Right kidney (tissue), 1 donor: ENCODE data around the gene SPG7.

Source experiments
- DNase-seq: peaks from one replicate; pipeline ENCODE4 v3.0.0-alpha.2; 2016

SPG7 gene

GRCh38 chr16:89546781-89547180 is 38.6 kb downstream of the SPG7 start:
- DNase-seq = no peak

GRCh38 chr16:89547291-89547690 is 39.1 kb downstream of the SPG7 start:
- no peak for DNase-seq

- no peak for DNase-seq
Measured at GRCh38 chr16:89547860-89548259, 39.7 kb downstream of the SPG7 start.

GRCh38 chr16:89548344-89549006 is 40.3 kb downstream of the SPG7 start:
- DNase-seq = no peak

- DNase-seq = no peak
Measured at GRCh38 chr16:89549007-89549700, 41.0 kb downstream of the SPG7 start.

GRCh38 chr16:89550421-89551007 is 42.3 kb downstream of the SPG7 start:
- no peak for DNase-seq

GRCh38 chr16:89552329-89552728 is 44.1 kb downstream of the SPG7 start:
- no peak for DNase-seq

GRCh38 chr16:89552913-89553312 is 44.7 kb downstream of the SPG7 start:
- no peak for DNase-seq

- no peak for DNase-seq
Measured at GRCh38 chr16:89553733-89554132, 45.5 kb downstream of the SPG7 start.

GRCh38 chr16:89554343-89554742 is 46.1 kb downstream of the SPG7 start:
- no peak for DNase-seq

- no peak for DNase-seq
Measured at GRCh38 chr16:89555265-89555664, 47.1 kb downstream of the SPG7 start.

GRCh38 chr16:89555780-89556179 is 47.6 kb downstream of the SPG7 start:
- DNase-seq = no peak

- DNase-seq = peak; percentile 47
Measured at GRCh38 chr16:89556750-89557689, 48.8 kb downstream of the SPG7 start.

- no peak for DNase-seq
Measured at GRCh38 chr16:89557690-89558490, 49.7 kb downstream of the SPG7 start.

- DNase-seq = peak; percentile 96
Measured at GRCh38 chr16:89560378-89561141, 52.4 kb downstream of the SPG7 start, which contains the start of gene RPL13. TSS of gene RPL13 (plus strand) at chr16:89560682. CDS start at chr16:89560960, 278 bp downstream.

GRCh38 chr16:89561142-89561883 is 53.1 kb downstream of the SPG7 start:
- DNase-seq = no peak

- DNase-seq = no peak
Measured at GRCh38 chr16:89561884-89562599, 53.8 kb downstream of the SPG7 start.

- DNase-seq = no peak
Measured at GRCh38 chr16:89562939-89563338, 54.7 kb downstream of the SPG7 start.

GRCh38 chr16:89563639-89564392 is 55.6 kb downstream of the SPG7 start:
- no peak for DNase-seq
